ENCODE results near the gene USH1C. TPM values are rescaled to one million over a fixed set of nuclear protein-coding genes. Genes with fewer than 3 reads are reported as not detected.

The USH1C gene
- total and polyA plus RNA-seq, 2 of the 4 experiments (the other 2 are of a cell fraction) = not detected

DNA sequence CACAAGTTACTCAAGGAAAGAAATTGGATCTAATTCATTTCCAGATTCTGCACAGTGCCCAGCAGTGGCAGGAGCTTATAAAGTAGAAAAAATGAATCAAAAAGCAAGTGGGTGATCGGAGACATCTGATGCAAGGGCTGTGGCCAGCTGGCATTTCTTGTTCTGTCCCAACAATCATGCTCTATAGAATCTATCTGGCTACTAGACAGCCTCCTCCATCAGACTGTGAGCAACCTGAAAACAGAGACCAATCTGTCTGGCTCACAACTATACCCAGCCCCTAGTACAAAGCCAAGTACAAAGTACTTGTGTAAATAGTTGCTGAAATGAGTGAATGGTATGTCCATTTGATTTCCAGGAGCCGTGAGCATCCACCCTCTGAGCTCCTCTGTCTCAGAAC is 11.4 kb downstream of the USH1C start:
- Histone ChIP-seq H3K27me3 (ENCODE audit: control insufficient read depth, insufficient read depth, low read length) (peaks cover 15% of the 10 kb centered on the region; the same call in 1 of the 2 replicates), H2BK120ac (ENCODE audit: low read depth, low read length) (no peak overlapping the region), H2BK15ac (ENCODE audit: low read depth, low read length) (no peak overlapping the region), H3K36me3 (ENCODE audit: control insufficient read depth, insufficient read depth, low read length) (no peaks in the 10 kb centered on the region), H3K9ac (ENCODE audit: low read depth, low read length) (no peak overlapping the region), H3K14ac (replicated peaks; ENCODE audit: low read depth, low read length) (no peak overlapping the region), H3K4me1 (ENCODE audit: control insufficient read depth, insufficient read depth, low read length) (no peaks in the 10 kb centered on the region), H2AK9ac (replicated peaks; ENCODE audit: low read depth, low read length, poor library complexity) (no peak overlapping the region), H3K9me3 (ENCODE audit: control insufficient read depth, insufficient read depth, low read length) (no peaks in the 10 kb centered on the region), H4K20me1 (ENCODE audit: insufficient read depth, low read length) (no peaks in the 10 kb centered on the region), H3K4me3 (ENCODE audit: insufficient read depth, low read depth, low read length) (no peak overlapping the region), H2AK5ac (ENCODE audit: low read depth, low read length) (no peak overlapping the region), H3K56ac (ENCODE audit: extremely low read depth, insufficient read depth, low read length) (no peak overlapping the region), H3K27ac (ENCODE audit: insufficient read depth, low read length) (no peak overlapping the region), H3K18ac (ENCODE audit: low read depth, low read length) (no peak overlapping the region), H3K79me1 (ENCODE audit: low read depth in 1 of 2, low read length in 2 of 2) (no peaks in the 10 kb centered on the region), H2AFZ (replicated peaks; ENCODE audit: low read length, poor library complexity) (no peak overlapping the region), H3K23ac (ENCODE audit: low read depth, low read length) (no peak overlapping the region), H2BK5ac (ENCODE audit: low read depth, low read length, poor library complexity, severe bottlenecking) (no peak overlapping the region), H4K91ac (ENCODE audit: insufficient read depth, low read depth, low read length) (no peak overlapping the region), H3K4ac (ENCODE audit: low read depth, low read length) (no peak overlapping the region), H3K9me1 (ENCODE audit: insufficient read depth, low read length) (no peaks in the 10 kb centered on the region), H2BK20ac (ENCODE audit: low read depth, low read length) (no peak overlapping the region), H3K4me2 (ENCODE audit: low read depth, low read length) (no peak overlapping the region), H4K5ac (ENCODE audit: low read depth, low read length) (no peak overlapping the region), H4K8ac (ENCODE audit: low read depth in 2 of 2, low read length in 2 of 2) (no peak overlapping the region)
- POLR2A ChIA-PET (ENCODE audit: unreplicated experiment) = no interaction called here
- TF ChIP-seq RFX5 (IDR thresholded peaks at IDR 0.05; ENCODE audit: low read depth, low read length) = no peak
- TF ChIP-seq CTCF (conservative IDR thresholded peaks at IDR 0.05; ENCODE audit: low read depth, low read length) = no peak
- TF ChIP-seq SMC3 (IDR thresholded peaks at IDR 0.05; ENCODE audit: low read depth, low read length) = no peak
- TF ChIP-seq USF2 (IDR thresholded peaks at IDR 0.05; ENCODE audit: low read depth, low read length) = no peak
- no peak for TF ChIP-seq BHLHE40 (IDR thresholded peaks at IDR 0.05; ENCODE audit: low read depth, low read length)
- no peak for TF ChIP-seq NFE2L2 (IDR thresholded peaks at IDR 0.05; ENCODE audit: low read depth, low read length)
- no peak for TF ChIP-seq MAZ (IDR thresholded peaks at IDR 0.05; ENCODE audit: borderline replicate concordance, low read depth, low read length)
- TF ChIP-seq MAFK (IDR thresholded peaks at IDR 0.05; ENCODE audit: low read depth, low read length) = no peak
- no peak for TF ChIP-seq CEBPB (IDR thresholded peaks at IDR 0.05; ENCODE audit: low read depth, low read length)
- no TSS peak for BruUV-seq (replicated peaks)
- DNase-seq (no peak), ATAC-seq (ENCODE audit: low read depth) (no peak)
- CTCF ChIA-PET = no interaction called here
- intact Hi-C loops (cut with micrococcal nuclease) (no loop called here), in situ Hi-C loops (cut with MboI; ENCODE audit: low sequenced_read_pairs) (no loop called here), dilution Hi-C loops (cut with HindIII; ENCODE audit: low sequenced_read_pairs, unreplicated experiment) (no loop called here)
- no CpG with 5 or more reads among the region's 2 CpGs for WGBS, 2 experiments (ENCODE audit: extremely low coverage in 2 of 2, insufficient read length in 1 of 2)

All from IMR-90 (cell line).